ENCODE results near the gene CEP70. TPM values are rescaled to one million over a fixed set of nuclear protein-coding genes. Genes with fewer than 3 reads are reported as not detected.
"Not testable (repeated sequence)": the region's sequence is repeated elsewhere in the genome, so short reads cannot be mapped to it uniquely, and the experiment has no call there.

CEP70 gene
- total and polyA plus RNA-seq, 4 donors: 6.9 to 26.5 (median 9.1) TPM

DNA sequence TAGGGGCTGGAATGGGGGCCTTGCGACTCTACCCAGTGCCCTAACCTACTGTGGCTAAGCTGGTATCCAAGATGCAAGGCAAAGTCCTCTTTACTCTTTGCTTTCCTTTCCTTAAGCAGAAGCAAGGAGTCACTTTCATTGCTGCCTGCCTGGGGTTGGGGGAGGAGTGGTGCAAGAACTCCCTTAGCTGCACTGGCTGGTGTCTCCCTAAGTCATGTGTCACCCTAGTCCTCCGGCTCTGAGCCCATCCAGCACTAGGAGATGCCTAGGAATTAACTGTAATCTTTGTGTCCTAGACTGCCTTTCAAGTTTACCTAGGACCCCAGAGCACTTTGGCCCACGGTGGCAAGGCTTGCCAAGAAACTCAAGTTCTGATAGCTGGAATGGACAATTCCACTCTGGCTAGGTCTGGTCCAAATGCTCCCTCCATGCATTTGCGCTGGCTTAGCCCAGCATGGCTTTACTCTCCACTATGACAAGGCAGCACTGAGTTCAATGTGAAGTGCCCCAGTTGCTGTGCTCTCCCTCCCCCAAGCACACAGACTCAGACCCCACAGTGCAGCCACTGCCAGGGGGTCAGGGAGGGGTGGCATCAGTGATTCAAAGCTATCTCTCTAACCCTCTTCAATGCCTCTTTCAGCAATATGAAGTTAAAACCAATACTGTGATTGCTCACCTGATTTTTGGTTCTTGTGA, 100.9 kb downstream of the CEP70 start:
- Histone ChIP-seq H3K9ac (ENCODE audit: low read depth in 1 of 2, low read length in 2 of 2) (no peak overlapping the region), H3K9me3 (ENCODE audit: control insufficient read depth in 4 of 4, low read length in 3 of 4) (no peaks in the 10 kb centered on the region), H3K4me1 (ENCODE audit: control insufficient read depth in 4 of 4, insufficient read depth in 4 of 4, low read length in 3 of 4) (peaks cover 0 to 10% (median 2%) of the 10 kb centered on the region in 4 donors), H3K27me3 (ENCODE audit: control insufficient read depth in 4 of 4, insufficient read depth in 4 of 4, low read length in 3 of 4) (no peaks in the 10 kb centered on the region), H3K27ac (ENCODE audit: low read depth in 1 of 2, low read length in 2 of 2) (no peak overlapping the region), H3K4me3 (ENCODE audit: low read depth in 1 of 3, low read length in 3 of 3) (no peak overlapping the region), H3K36me3 (ENCODE audit: control insufficient read depth in 4 of 4, insufficient read depth in 3 of 4, low read depth in 1 of 4, low read length in 3 of 4) (peaks cover 2 to 15% (median 6%) of the 10 kb centered on the region in 4 donors)
- WGBS: 97% methylated on average over 4 of the region's 4 CpGs
- no peak for DNase-seq (ENCODE audit: low spot score)
- no peak for TF ChIP-seq ATF3 (IDR thresholded peaks at IDR 0.05)
- no peak for TF ChIP-seq FOXA2 (IDR thresholded peaks at IDR 0.05)
- TF ChIP-seq TAF1 (conservative IDR thresholded peaks at IDR 0.05): no peak
- TF ChIP-seq RAD21 (IDR thresholded peaks at IDR 0.05): no peak
- no peak for TF ChIP-seq CTCF (IDR thresholded peaks at IDR 0.05; ENCODE audit: low read depth, low read length, missing input control)
- TF ChIP-seq, protein P1, sequence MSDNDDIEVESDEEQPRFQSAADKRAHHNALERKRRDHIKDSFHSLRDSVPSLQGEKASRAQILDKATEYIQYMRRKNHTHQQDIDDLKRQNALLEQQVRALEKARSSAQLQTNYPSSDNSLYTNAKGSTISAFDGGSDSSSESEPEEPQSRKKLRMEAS (IDR thresholded peaks at IDR 0.05): no peak
- no peak for TF ChIP-seq NR2F2 (IDR thresholded peaks at IDR 0.05)

GRCh38 chr3:138491971-138492370, 102.1 kb downstream of the CEP70 start:
- TF ChIP-seq, protein P2, sequence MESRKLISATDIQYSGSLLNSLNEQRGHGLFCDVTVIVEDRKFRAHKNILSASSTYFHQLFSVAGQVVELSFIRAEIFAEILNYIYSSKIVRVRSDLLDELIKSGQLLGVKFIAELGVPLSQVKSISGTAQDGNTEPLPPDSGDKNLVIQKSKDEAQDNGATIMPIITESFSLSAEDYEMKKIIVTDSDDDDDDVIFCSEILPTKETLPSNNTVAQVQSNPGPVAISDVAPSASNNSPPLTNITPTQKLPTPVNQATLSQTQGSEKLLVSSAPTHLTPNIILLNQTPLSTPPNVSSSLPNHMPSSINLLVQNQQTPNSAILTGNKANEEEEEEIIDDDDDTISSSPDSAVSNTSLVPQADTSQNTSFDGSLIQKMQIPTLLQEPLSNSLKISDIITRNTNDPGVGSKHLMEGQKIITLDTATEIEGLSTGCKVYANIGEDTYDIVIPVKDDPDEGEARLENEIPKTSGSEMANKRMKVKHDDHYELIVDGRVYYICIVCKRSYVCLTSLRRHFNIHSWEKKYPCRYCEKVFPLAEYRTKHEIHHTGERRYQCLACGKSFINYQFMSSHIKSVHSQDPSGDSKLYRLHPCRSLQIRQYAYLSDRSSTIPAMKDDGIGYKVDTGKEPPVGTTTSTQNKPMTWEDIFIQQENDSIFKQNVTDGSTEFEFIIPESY (IDR thresholded peaks at IDR 0.05): no peak
- TF ChIP-seq YY1 (IDR thresholded peaks at IDR 0.05) (no peak), HNF4G (IDR thresholded peaks at IDR 0.05) (no peak), RAD21 (IDR thresholded peaks at IDR 0.05) (no peak), CTCF (IDR thresholded peaks at IDR 0.05; ENCODE audit: low read depth, low read length, missing input control) (no peak), JUND (IDR thresholded peaks at IDR 0.05) (no peak), HNF4A (conservative IDR thresholded peaks at IDR 0.05) (no peak), FOXA1 (IDR thresholded peaks at IDR 0.05) (no peak)
- TF ChIP-seq, protein P1 (IDR thresholded peaks at IDR 0.05): no peak
- TF ChIP-seq, protein P3, sequence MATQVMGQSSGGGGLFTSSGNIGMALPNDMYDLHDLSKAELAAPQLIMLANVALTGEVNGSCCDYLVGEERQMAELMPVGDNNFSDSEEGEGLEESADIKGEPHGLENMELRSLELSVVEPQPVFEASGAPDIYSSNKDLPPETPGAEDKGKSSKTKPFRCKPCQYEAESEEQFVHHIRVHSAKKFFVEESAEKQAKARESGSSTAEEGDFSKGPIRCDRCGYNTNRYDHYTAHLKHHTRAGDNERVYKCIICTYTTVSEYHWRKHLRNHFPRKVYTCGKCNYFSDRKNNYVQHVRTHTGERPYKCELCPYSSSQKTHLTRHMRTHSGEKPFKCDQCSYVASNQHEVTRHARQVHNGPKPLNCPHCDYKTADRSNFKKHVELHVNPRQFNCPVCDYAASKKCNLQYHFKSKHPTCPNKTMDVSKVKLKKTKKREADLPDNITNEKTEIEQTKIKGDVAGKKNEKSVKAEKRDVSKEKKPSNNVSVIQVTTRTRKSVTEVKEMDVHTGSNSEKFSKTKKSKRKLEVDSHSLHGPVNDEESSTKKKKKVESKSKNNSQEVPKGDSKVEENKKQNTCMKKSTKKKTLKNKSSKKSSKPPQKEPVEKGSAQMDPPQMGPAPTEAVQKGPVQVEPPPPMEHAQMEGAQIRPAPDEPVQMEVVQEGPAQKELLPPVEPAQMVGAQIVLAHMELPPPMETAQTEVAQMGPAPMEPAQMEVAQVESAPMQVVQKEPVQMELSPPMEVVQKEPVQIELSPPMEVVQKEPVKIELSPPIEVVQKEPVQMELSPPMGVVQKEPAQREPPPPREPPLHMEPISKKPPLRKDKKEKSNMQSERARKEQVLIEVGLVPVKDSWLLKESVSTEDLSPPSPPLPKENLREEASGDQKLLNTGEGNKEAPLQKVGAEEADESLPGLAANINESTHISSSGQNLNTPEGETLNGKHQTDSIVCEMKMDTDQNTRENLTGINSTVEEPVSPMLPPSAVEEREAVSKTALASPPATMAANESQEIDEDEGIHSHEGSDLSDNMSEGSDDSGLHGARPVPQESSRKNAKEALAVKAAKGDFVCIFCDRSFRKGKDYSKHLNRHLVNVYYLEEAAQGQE (IDR thresholded peaks at IDR 0.05): no peak
- 98% methylated on average over 1 of the region's 1 CpG for WGBS
- Histone ChIP-seq H3K27me3 (ENCODE audit: control insufficient read depth in 4 of 4, insufficient read depth in 4 of 4, low read length in 3 of 4) (no peaks in the 10 kb centered on the region), H3K27ac (ENCODE audit: low read depth in 1 of 2, low read length in 2 of 2) (no peak overlapping the region), H3K4me3 (ENCODE audit: low read depth in 1 of 3, low read length in 3 of 3) (no peak overlapping the region), H3K9me3 (ENCODE audit: control insufficient read depth in 4 of 4, low read length in 3 of 4) (peaks cover 0 to 4% (median 2%) of the 10 kb centered on the region in 4 donors), H3K4me1 (ENCODE audit: control insufficient read depth in 4 of 4, insufficient read depth in 4 of 4, low read length in 3 of 4) (peaks cover 0 to 5% (median 2%) of the 10 kb centered on the region in 4 donors), H3K9ac (ENCODE audit: low read depth in 1 of 2, low read length in 2 of 2) (no peak overlapping the region), H3K36me3 (ENCODE audit: control insufficient read depth in 4 of 4, insufficient read depth in 3 of 4, low read depth in 1 of 4, low read length in 3 of 4) (peaks cover 2 to 15% (median 6%) of the 10 kb centered on the region in 4 donors)
- DNase-seq (ENCODE audit: low spot score): no peak

DNA sequence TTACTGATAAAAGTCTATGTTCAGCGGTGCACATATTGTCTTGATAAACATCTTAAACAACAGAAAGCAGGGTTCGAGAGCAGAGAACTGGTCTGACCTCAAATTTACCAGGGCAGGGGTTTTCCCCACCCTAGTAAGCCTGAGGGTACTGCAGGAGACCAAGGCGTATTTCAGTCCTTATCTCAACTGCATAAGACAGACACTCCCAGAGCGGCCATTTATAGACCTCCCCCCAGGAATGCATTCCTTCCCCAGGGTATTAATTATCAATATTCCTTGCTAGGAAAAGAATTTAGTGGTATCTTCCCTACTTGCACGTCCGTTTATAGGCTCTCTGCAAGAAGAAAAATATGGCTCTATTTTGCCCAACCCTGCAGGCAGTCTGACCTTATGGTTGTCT, 107.5 kb downstream of the CEP70 start:
- DNase-seq (ENCODE audit: low spot score); H3K4me1 ChIP-seq (ENCODE audit: control insufficient read depth in 4 of 4, insufficient read depth in 4 of 4, low read length in 3 of 4); H3K9ac ChIP-seq (ENCODE audit: low read depth in 1 of 2, low read length in 2 of 2); H3K27me3 ChIP-seq (ENCODE audit: control insufficient read depth in 4 of 4, insufficient read depth in 4 of 4, low read length in 3 of 4); H3K27ac ChIP-seq (ENCODE audit: low read depth in 1 of 2, low read length in 2 of 2); H3K9me3 ChIP-seq (ENCODE audit: control insufficient read depth in 4 of 4, low read length in 3 of 4); H3K36me3 ChIP-seq (ENCODE audit: control insufficient read depth in 4 of 4, insufficient read depth in 3 of 4, low read depth in 1 of 4, low read length in 3 of 4); H3K4me3 ChIP-seq (ENCODE audit: low read depth in 1 of 3, low read length in 3 of 3): not testable (repeated sequence)
- 94% methylated on average over 6 of the region's 6 CpGs for WGBS

All from liver (tissue), 9 donors.